H1 (cell line): ENCODE measurements around the gene FHIT. TPM values are rescaled to one million over a fixed set of nuclear protein-coding genes. Genes with fewer than 3 reads are reported as not detected.

Source experiments
- CTCF ChIA-PET: fragments of 300-600 bp; sonication (Branson Sonifier 250); formaldehyde crosslinking; loops from one replicate; lab custom pipeline; 2021; ENCODE audit not compliant: partially characterized antibody; lab: Charles Lee
- POLR2A ChIA-PET: fragments of 300-600 bp; sonication (Branson Sonifier 250); formaldehyde crosslinking; loops from one replicate; lab custom pipeline; 2021; ENCODE audit warnings: inconsistent platforms; ENCODE audit not compliant: partially characterized antibody; lab: Charles Lee
- DNase-seq, 2 experiments: peaks; one replicate each; pipeline versions ENCODE4 v3.0.0 to v3.0.0-alpha.2; 2010 to 2022; ENCODE audit warnings: low spot score in 2 of 2, low read depth in 1 of 2, mixed read lengths in 1 of 2
- FAIRE-seq: peaks from 2 replicates; lab custom pipeline; 2011; peaks lifted over from hg19 to GRCh38; lab: Jason Lieb, UNC
- H2AFZ ChIP-seq: 2 replicates; pipeline ENCODE4 v1.8.1; 2012; ENCODE audit warnings: low read length, inconsistent platforms
- H2AK5ac ChIP-seq: 2 replicates; pipeline ENCODE4 v1.6.1; 2013; ENCODE audit warnings: low read depth, low read length
- H2BK120ac ChIP-seq: replicated peaks from 2 replicates; pipeline ENCODE3; 2013; ENCODE audit warnings: low read depth, low read length, inconsistent platforms
- H2BK12ac ChIP-seq: 2 replicates; pipeline ENCODE4 v1.6.1; 2013; ENCODE audit warnings: low read depth, low read length
- H2BK15ac ChIP-seq: 2 replicates; pipeline ENCODE4 v1.6.1; 2013; ENCODE audit warnings: low read length
- H2BK20ac ChIP-seq: 2 replicates; pipeline ENCODE4 v1.6.1; 2013; ENCODE audit warnings: low read length
- H2BK5ac ChIP-seq: 2 replicates; pipeline ENCODE4 v1.6.1; 2013; ENCODE audit warnings: low read depth, low read length
- H3K14ac ChIP-seq: 2 replicates; pipeline ENCODE4 v1.6.1; 2013; ENCODE audit warnings: inconsistent platforms; ENCODE audit not compliant: insufficient read length
- H3K18ac ChIP-seq: 2 replicates; pipeline ENCODE4 v1.6.1; 2013; ENCODE audit warnings: low read length; ENCODE audit errors: extremely low read depth
- H3K23ac ChIP-seq: 2 replicates; pipeline ENCODE4 v1.6.1; 2013; ENCODE audit warnings: inconsistent platforms; ENCODE audit not compliant: insufficient read length
- H3K23me2 ChIP-seq: 2 replicates; pipeline ENCODE4 v1.6.1; 2013; ENCODE audit warnings: low read depth, low read length
- H3K27ac ChIP-seq: 2 replicates; pipeline ENCODE4 v1.6.1; 2011; ENCODE audit warnings: low read depth, low read length, inconsistent platforms
- H3K27me3 ChIP-seq, 4 experiments: replicated peaks in 1 of 4; 1 replicate in 1 of 4; 2 replicates in 3 of 4; pipeline versions ENCODE4 v1.6.1 to v1.8.1; 2011 to 2013; ENCODE audit warnings: low read length in 3 of 4, mild to moderate bottlenecking in 3 of 4, inconsistent platforms in 2 of 4, mixed read lengths in 2 of 4, moderate library complexity in 1 of 4; ENCODE audit not compliant: control insufficient read depth in 3 of 4, insufficient read depth in 3 of 4; ENCODE audit errors: extremely low read depth in 1 of 4
- H3K36me3 ChIP-seq, 4 experiments: 2 replicates each; pipeline versions ENCODE4 v1.6.1 to v1.8.1; 2011 to 2013; ENCODE audit warnings: mild to moderate bottlenecking in 4 of 4, low read length in 3 of 4, moderate library complexity in 2 of 4, control low read depth in 1 of 4, inconsistent platforms in 1 of 4; ENCODE audit not compliant: insufficient read depth in 4 of 4, control insufficient read depth in 2 of 4
- H3K4ac ChIP-seq: replicated peaks from 2 replicates; pipeline ENCODE3; 2013; ENCODE audit warnings: low read length, low read depth, mixed read lengths, inconsistent platforms; ENCODE audit not compliant: insufficient read length
- H3K4me1 ChIP-seq, 4 experiments: replicated peaks in 1 of 4; 1 replicate in 1 of 4; 2 replicates in 3 of 4; pipeline versions ENCODE4 v1.6.1 to v1.8.1; 2011 to 2013; ENCODE audit warnings: low read length in 3 of 4, inconsistent platforms in 2 of 4, mixed read lengths in 1 of 4; ENCODE audit not compliant: insufficient read depth in 4 of 4, control insufficient read depth in 3 of 4
- H3K4me2 ChIP-seq, 2 experiments: 2 replicates each; pipeline versions ENCODE4 v1.6.1 to v1.8.1; 2011 to 2013; ENCODE audit warnings: low read depth in 2 of 2, low read length in 2 of 2, control low read depth in 1 of 2, inconsistent platforms in 1 of 2, mild to moderate bottlenecking in 1 of 2; ENCODE audit not compliant: insufficient read depth in 1 of 2
- H3K4me3 ChIP-seq, 4 experiments: fragments of 200-600, 300-600 bp in 1 of 4; sonication (generic), shearing (Covaris generic), sonication (Bioruptor Twin) in 1 of 4; 2 replicates each; pipeline versions ENCODE4 v1.5.1 to v1.8.1; 2011 to 2016; ENCODE audit warnings: low read length in 4 of 4, low read depth in 3 of 4, control low read depth in 2 of 4, inconsistent platforms in 2 of 4, mild to moderate bottlenecking in 2 of 4, mixed read lengths in 1 of 4, moderate library complexity in 1 of 4; ENCODE audit not compliant: insufficient read depth in 2 of 4; ENCODE audit errors: extremely low read depth in 1 of 4
- H3K56ac ChIP-seq: replicated peaks from 2 replicates; pipeline ENCODE3; 2013; ENCODE audit warnings: low read depth, mild to moderate bottlenecking, mixed read lengths, low read length, inconsistent platforms; ENCODE audit not compliant: insufficient read length
- H3K79me1 ChIP-seq: 2 replicates; pipeline ENCODE4 v1.6.1; 2013; ENCODE audit warnings: low read depth, low read length, control low read depth
- H3K79me2 ChIP-seq, 2 experiments: 2 replicates each; pipeline versions ENCODE4 v1.6.1 to v1.8.1; 2012 to 2013; ENCODE audit warnings: low read length in 2 of 2, mild to moderate bottlenecking in 2 of 2, inconsistent platforms in 1 of 2; ENCODE audit not compliant: insufficient read depth in 2 of 2, control insufficient read depth in 1 of 2
- H3K9ac ChIP-seq, 4 experiments: replicated peaks in 1 of 4; 1 replicate in 1 of 4; 2 replicates in 3 of 4; pipeline versions ENCODE4 v1.6.1 to v1.8.1; 2011 to 2013; ENCODE audit warnings: low read depth in 3 of 4, low read length in 3 of 4, control low read depth in 2 of 4, mild to moderate bottlenecking in 2 of 4, moderate library complexity in 2 of 4, inconsistent platforms in 1 of 4; ENCODE audit errors: extremely low read depth in 1 of 4
- H3K9me3 ChIP-seq, 2 experiments: 2 replicates each; pipeline versions ENCODE4 v1.6.1 to v1.8.1; 2012 to 2013; ENCODE audit warnings: mild to moderate bottlenecking in 2 of 2, moderate library complexity in 2 of 2, control low read depth in 1 of 2, inconsistent platforms in 1 of 2, low read depth in 1 of 2, low read length in 1 of 2, mixed read lengths in 1 of 2; ENCODE audit not compliant: insufficient read depth in 2 of 2
- H4K20me1 ChIP-seq, 2 experiments: replicated peaks in 1 of 2; 2 replicates each; pipeline versions ENCODE3 to v1.8.1; 2011 to 2013; ENCODE audit warnings: inconsistent platforms in 2 of 2, low read length in 2 of 2, mild to moderate bottlenecking in 1 of 2; ENCODE audit not compliant: insufficient read depth in 2 of 2, control insufficient read depth in 1 of 2
- H4K5ac ChIP-seq: 2 replicates; pipeline ENCODE4 v1.6.1; 2013; ENCODE audit warnings: low read length, low read depth, mixed read lengths, inconsistent platforms; ENCODE audit not compliant: insufficient read length
- H4K8ac ChIP-seq: 2 replicates; pipeline ENCODE4 v1.8.0; 2013; ENCODE audit warnings: mild to moderate bottlenecking, moderate library complexity, low read length, inconsistent platforms; ENCODE audit not compliant: insufficient read depth; ENCODE audit errors: extremely low read depth
- H4K91ac ChIP-seq: replicated peaks from 2 replicates; pipeline ENCODE3; 2013; ENCODE audit warnings: low read length, mixed read lengths, inconsistent platforms; ENCODE audit not compliant: insufficient read length
- BACH1 ChIP-seq: IDR thresholded peaks from 2 replicates; pipeline ENCODE4 v1.6.1; 2012; ENCODE audit warnings: low read length, improper control_type of control experiment
- EZH2 ChIP-seq: fragments of 200-600 bp; sonication (generic); IDR thresholded peaks from 2 replicates; pipeline ENCODE4 v1.7.1; 2012; ENCODE audit warnings: low read depth, mild to moderate bottlenecking, moderate library complexity, low read length, inconsistent platforms; ENCODE audit not compliant: severe bottlenecking
- FOSL1 ChIP-seq: IDR thresholded peaks from 2 replicates; pipeline ENCODE4 v1.6.1; 2011; ENCODE audit warnings: mild to moderate bottlenecking, low read depth, low read length, moderate library complexity; ENCODE audit not compliant: insufficient read depth
- HDAC6 ChIP-seq: IDR thresholded peaks from one replicate; pipeline ENCODE4 v1.7.1; 2012; ENCODE audit warnings: low read depth, mild to moderate bottlenecking, inconsistent platforms, low read length, moderate library complexity
- KDM1A ChIP-seq: fragments of 200-600, 300-600 bp; sonication (generic); IDR thresholded peaks from 2 replicates; pipeline ENCODE4 v1.7.1; 2016; ENCODE audit warnings: mild to moderate bottlenecking, low read length, borderline replicate concordance
- SAP30 ChIP-seq: fragments of 300-600 bp; sonication (generic); IDR thresholded peaks from 2 replicates; pipeline ENCODE4 v1.7.1; 2012; ENCODE audit warnings: low read length, moderate library complexity, mild to moderate bottlenecking, inconsistent platforms; ENCODE audit not compliant: insufficient read depth, insufficient replicate concordance
- SIRT6 ChIP-seq: IDR thresholded peaks from one replicate; pipeline ENCODE4 v1.7.1; 2012; ENCODE audit warnings: low read length, inconsistent platforms
- SP1 ChIP-seq: IDR thresholded peaks from 2 replicates; pipeline ENCODE4 v1.6.1; 2011; ENCODE audit warnings: low read depth, low read length
- TCF12 ChIP-seq: IDR thresholded peaks from 2 replicates; pipeline ENCODE4 v1.6.1; 2011; ENCODE audit warnings: low read depth, mild to moderate bottlenecking, low read length
- WGBS, 2 experiments: shearing (Covaris generic) in 1 of 2; methylation state at CpG; one replicate each; pipeline versions ENCODE4 v1.1.6 to v1.1.7; 2013 to 2015; ENCODE audit warnings: low lambda C conversion rate in 2 of 2, mixed read lengths in 2 of 2, inconsistent platforms in 1 of 2, low coverage in 1 of 2, missing lambda C conversion rate in 1 of 2; ENCODE audit not compliant: insufficient replicate concordance in 2 of 2, insufficient coverage in 1 of 2, insufficient read length in 1 of 2; ENCODE audit errors: extremely low coverage in 1 of 2, missing lambda C conversion rate in 1 of 2; 5-methylcytosine and 5-hydroxymethylcytosine counted together
- polyA plus RNA-seq, 7 experiments: library from polyadenylated mRNA; depleted of rRNA in 3 of 7; stranded (reverse) in 5 of 7; unstranded in 2 of 7; fragments of >200 nt in 5 of 7; fragments of 200-250 nt in 2 of 7; gene quantifications; 1 replicate in 5 of 7; 2 replicates in 1 of 7; 4 replicates in 1 of 7; pipeline versions ENCODE4 v1.2.1 to v1.2.3, GENCODE V29; 2011 to 2013; ENCODE audit warnings: missing spikeins in 2 of 7, mixed read lengths in 2 of 7
- total RNA-seq: library from RNA; stranded (reverse); fragmentation: NEBNext Ultra II Directional; extraction: Animal tissue kit (Norgen Biotek cat#: 25700); gene quantifications from 2 replicates; pipeline ENCODE4 v1.2.1, GENCODE V29; 2021
- TF ChIP-seq, protein P1 (sequence below): IDR thresholded peaks from 2 replicates; pipeline ENCODE4 v1.6.1; 2012; ENCODE audit warnings: low read length, inconsistent platforms

Gene FHIT
- total and polyA plus RNA-seq, 2 of the 8 experiments (the other 6 are each of a cell fraction or from before 2014, with no cell fraction given): 1.2 to 3.2 TPM

DNA sequence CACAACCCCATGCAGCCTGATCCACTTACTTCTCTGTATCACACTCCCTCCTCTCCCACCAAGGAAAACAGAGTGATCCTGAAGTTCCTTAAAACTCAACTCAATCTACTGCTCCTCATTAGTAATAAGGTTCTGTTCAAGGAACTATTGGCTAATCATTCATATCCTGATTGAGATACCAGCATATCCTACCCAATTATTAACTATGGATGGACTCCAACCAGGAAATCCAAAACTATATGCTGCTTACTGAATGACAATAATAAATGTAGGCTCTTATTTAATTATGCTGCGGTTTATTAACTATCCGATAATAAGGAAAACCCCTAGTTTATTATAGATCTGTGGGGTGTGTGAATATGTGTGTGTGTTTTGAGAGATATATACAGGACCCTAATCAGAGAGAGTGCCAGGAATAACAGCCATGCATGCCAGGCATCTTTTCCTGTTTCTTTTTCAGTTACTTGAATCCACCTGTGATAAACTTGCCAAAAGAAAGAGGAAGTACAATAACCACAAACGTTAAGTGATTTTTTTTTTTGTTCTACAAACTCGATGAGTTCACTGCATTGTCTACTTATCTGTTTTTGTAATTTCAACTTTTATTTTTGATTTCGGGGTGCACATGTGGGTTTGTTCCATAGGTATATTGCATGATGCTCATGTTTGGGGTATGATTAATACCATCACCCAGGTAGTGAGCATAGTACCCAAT is 1169.7 kb downstream of the FHIT start:
- Histone ChIP-seq H3K79me2 (no peaks in the 10 kb centered on the region), H3K4me1 (peaks cover 0 to 3% (median 0%) of the 10 kb centered on the region in 4 experiments; a peak in 1 of 7 replicates), H3K27me3 (no peaks in the 10 kb centered on the region), H2AK5ac (no peak overlapping the region), H3K4ac (no peak overlapping the region), H3K18ac (no peak overlapping the region), H3K4me3 (no peak overlapping the region), H3K4me2 (no peak overlapping the region), H3K79me1 (no peaks in the 10 kb centered on the region), H2BK5ac (no peak overlapping the region), H2AFZ (no peak overlapping the region), H3K14ac (no peak overlapping the region), H3K23me2 (no peaks in the 10 kb centered on the region; the same call in 1 of the 2 replicates), H3K27ac (no peak overlapping the region), H3K23ac (no peak overlapping the region), H4K8ac (no peak overlapping the region), H2BK12ac (no peak overlapping the region), H4K5ac (no peak overlapping the region), H3K9ac (no peak overlapping the region), H2BK15ac (no peak overlapping the region), H4K20me1 (no peaks in the 10 kb centered on the region), H2BK120ac (no peak overlapping the region), H3K9me3 (peaks cover 0 to 5% of the 10 kb centered on the region in 2 experiments; a peak in 1 of 4 replicates), H4K91ac (no peak overlapping the region), H3K56ac (no peak overlapping the region), H3K36me3 (no peaks in the 10 kb centered on the region), H2BK20ac (no peak overlapping the region)
- POLR2A ChIA-PET: no interaction called here
- CTCF ChIA-PET: no interaction called here
- FAIRE-seq (no peak), DNase-seq (no peak)
- WGBS, 2 experiments: 95% methylated on average over 5 of the region's 5 CpGs; no CpG with 5 or more reads in 1 of the 2 experiments
- TF ChIP-seq, protein P1, sequence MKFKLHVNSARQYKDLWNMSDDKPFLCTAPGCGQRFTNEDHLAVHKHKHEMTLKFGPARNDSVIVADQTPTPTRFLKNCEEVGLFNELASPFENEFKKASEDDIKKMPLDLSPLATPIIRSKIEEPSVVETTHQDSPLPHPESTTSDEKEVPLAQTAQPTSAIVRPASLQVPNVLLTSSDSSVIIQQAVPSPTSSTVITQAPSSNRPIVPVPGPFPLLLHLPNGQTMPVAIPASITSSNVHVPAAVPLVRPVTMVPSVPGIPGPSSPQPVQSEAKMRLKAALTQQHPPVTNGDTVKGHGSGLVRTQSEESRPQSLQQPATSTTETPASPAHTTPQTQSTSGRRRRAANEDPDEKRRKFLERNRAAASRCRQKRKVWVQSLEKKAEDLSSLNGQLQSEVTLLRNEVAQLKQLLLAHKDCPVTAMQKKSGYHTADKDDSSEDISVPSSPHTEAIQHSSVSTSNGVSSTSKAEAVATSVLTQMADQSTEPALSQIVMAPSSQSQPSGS: no peak
- TF ChIP-seq SP1: no peak
- no peak for TF ChIP-seq BACH1
- TF ChIP-seq HDAC6: no peak
- TF ChIP-seq EZH2: no peak
- TF ChIP-seq SAP30: no peak
- TF ChIP-seq SIRT6: no peak
- TF ChIP-seq TCF12: no peak
- no peak for TF ChIP-seq KDM1A
- TF ChIP-seq FOSL1: no peak
